Cardiac septum (tissue), 1 donor: ENCODE results near the gene OTOP1. TPM values are rescaled to one million over a fixed set of nuclear protein-coding genes. Genes with fewer than 3 reads are reported as not detected.
A peak's percentile ranks its signal among the peaks of the same experiment; 100 is the strongest.
"Not testable (repeated sequence)": the region's sequence is repeated elsewhere in the genome, so short reads cannot be mapped to it uniquely, and the experiment has no call there.

Experiments
- DNase-seq: peaks from one replicate; pipeline ENCODE4 v3.0.0-alpha.2; 2020; ENCODE audit warnings: low spot score
- intact Hi-C: fragments of 100-400 bp; cut with DNase I; formaldehyde crosslinking; loops from one replicate; pipeline ENCODE4 v1.14.0; 2022
- long read RNA-seq: library from polyadenylated mRNA; unstranded; transcript quantifications from one replicate; pipeline ENCODE4 v2.0.0, GENCODE V29; 2021
- total RNA-seq: library from RNA; stranded (reverse); fragmentation: NEBNext Ultra II Directional; extraction: Animal tissue kit (Norgen Biotek cat#: 25700); gene quantifications from one replicate; pipeline ENCODE4 v1.2.1, GENCODE V29; 2021
- donor health status: DM: no; HTN: no; CAD: no.

Gene OTOP1
- total RNA-seq: not detected
- long read RNA-seq: 0 reads

- intact Hi-C loops: no loop called here
- DNase-seq: no peak
These were observed at the start of gene OTOP1 for GRCh38 chr4:4226606-4227438. Gene OTOP1 (minus strand): TSS chr4:4226929. CDS start chr4:4226864, 65 bp downstream.

GRCh38 chr4:4274226-4274625 lies 47.5 kb upstream of the OTOP1 start:
- intact Hi-C loops: no loop called here

GRCh38 chr4:4271912-4272311 lies 45.2 kb upstream of the OTOP1 start:
- no peak for DNase-seq
- intact Hi-C loops: no loop called here

More at GRCh38 chr4:4274226-4274625, 47.5 kb upstream of the OTOP1 start:
- DNase-seq: no peak

- intact Hi-C loops: no loop called here
- no peak for DNase-seq
These were observed 43.8 kb upstream of the OTOP1 start for GRCh38 chr4:4270529-4270928.

- DNase-seq: no peak
- intact Hi-C loops: no loop called here
These were observed 43.1 kb upstream of the OTOP1 start for GRCh38 chr4:4269856-4270255.

GRCh38 chr4:4269331-4269731 lies 42.6 kb upstream of the OTOP1 start:
- no peak for DNase-seq
- intact Hi-C loops: no loop called here

- DNase-seq: no peak
- intact Hi-C loops: no loop called here
These were observed 42.0 kb upstream of the OTOP1 start for GRCh38 chr4:4268776-4269175.

- intact Hi-C loops: no loop called here
- no peak for DNase-seq
These were observed 41.3 kb upstream of the OTOP1 start for GRCh38 chr4:4267981-4268380.

GRCh38 chr4:4260185-4260751 lies 33.5 kb upstream of the OTOP1 start:
- DNase-seq: no peak
- intact Hi-C loops: no loop called here

- intact Hi-C loops: no loop called here
- no peak for DNase-seq
These were observed 32.9 kb upstream of the OTOP1 start for GRCh38 chr4:4259484-4260100.

- intact Hi-C loops: not testable (repeated sequence)
These were observed 31.0 kb upstream of the OTOP1 start for GRCh38 chr4:4257705-4258104.

GRCh38 chr4:4256799-4257198 lies 30.1 kb upstream of the OTOP1 start:
- no peak for DNase-seq
- intact Hi-C loops: no loop called here

More at GRCh38 chr4:4257705-4258104, 31.0 kb upstream of the OTOP1 start:
- DNase-seq: not testable (repeated sequence)

GRCh38 chr4:4254666-4255065 lies 27.9 kb upstream of the OTOP1 start:
- intact Hi-C loops: loop anchor here (1.0 kb wide), 1 partner anchor 81 kb away; no protein-coding TSS in a partner anchor
- DNase-seq: no peak

- intact Hi-C loops: loop anchor here (1.0 kb wide), 1 partner anchor 81 kb away; no protein-coding TSS in a partner anchor
- no peak for DNase-seq
These were observed 27.5 kb upstream of the OTOP1 start for GRCh38 chr4:4254199-4254598.

GRCh38 chr4:4249866-4250265 lies 23.1 kb upstream of the OTOP1 start:
- DNase-seq: no peak
- intact Hi-C loops: loop anchor here (2.0 to 5.0 kb wide), 2 partner anchors 39 to 292 kb away; partner anchors contain the start of gene STX18

GRCh38 chr4:4249342-4249741 lies 22.6 kb upstream of the OTOP1 start:
- intact Hi-C loops: loop anchor here (2.0 to 5.0 kb wide), 2 partner anchors 39 to 293 kb away; partner anchors contain the start of gene STX18
- not testable (repeated sequence) for DNase-seq

- no peak for DNase-seq
- intact Hi-C loops: loop anchor here (2.0 to 5.0 kb wide), 2 partner anchors 40 to 293 kb away; partner anchors contain the start of gene STX18
These were observed 22.1 kb upstream of the OTOP1 start for GRCh38 chr4:4248885-4249203.

- intact Hi-C loops: loop anchor here (2.0 to 5.0 kb wide), 2 partner anchors 41 to 294 kb away; partner anchors contain the start of gene STX18
- peak; percentile 98 for DNase-seq
These were observed 21.5 kb upstream of the OTOP1 start, which contains the start of gene TMEM128 for GRCh38 chr4:4248029-4248884. Gene TMEM128 (minus strand): TSS chr4:4248223. CDS start chr4:4248202, 21 bp downstream.

- DNase-seq: no peak
- intact Hi-C loops: loop anchor here (2.0 to 5.0 kb wide), 2 partner anchors 41 to 295 kb away; partner anchors contain the start of gene STX18
These were observed 20.9 kb upstream of the OTOP1 start for GRCh38 chr4:4247696-4248028.
